ENCODE data around the gene DNAH2.

DNA sequence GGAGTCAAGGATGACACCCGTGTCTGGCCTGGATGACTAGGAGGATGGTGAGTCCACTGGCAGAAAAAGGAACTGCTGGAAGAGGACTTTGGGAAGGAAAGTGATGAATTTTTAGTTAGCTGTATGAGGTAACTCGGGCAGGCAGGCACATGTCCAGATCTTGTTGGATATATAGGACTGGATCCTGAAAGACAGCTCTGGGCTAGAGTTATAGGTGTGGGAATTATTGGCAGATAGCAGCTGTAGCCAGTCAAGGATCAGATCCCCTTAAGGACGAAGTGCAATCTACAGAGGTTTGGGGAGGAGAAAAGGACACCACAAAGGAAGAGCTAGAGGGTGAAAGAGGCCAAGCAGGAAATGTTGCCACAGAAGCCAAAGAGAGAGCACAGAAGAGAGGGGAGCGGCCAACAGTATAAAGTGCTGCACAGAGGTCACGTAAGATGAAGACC lies 150.4 kb downstream of the DNAH2 start:
- TF ChIP-seq POLR2A (IDR thresholded peaks at IDR 0.05) = no peak
- TF ChIP-seq, protein P1, sequence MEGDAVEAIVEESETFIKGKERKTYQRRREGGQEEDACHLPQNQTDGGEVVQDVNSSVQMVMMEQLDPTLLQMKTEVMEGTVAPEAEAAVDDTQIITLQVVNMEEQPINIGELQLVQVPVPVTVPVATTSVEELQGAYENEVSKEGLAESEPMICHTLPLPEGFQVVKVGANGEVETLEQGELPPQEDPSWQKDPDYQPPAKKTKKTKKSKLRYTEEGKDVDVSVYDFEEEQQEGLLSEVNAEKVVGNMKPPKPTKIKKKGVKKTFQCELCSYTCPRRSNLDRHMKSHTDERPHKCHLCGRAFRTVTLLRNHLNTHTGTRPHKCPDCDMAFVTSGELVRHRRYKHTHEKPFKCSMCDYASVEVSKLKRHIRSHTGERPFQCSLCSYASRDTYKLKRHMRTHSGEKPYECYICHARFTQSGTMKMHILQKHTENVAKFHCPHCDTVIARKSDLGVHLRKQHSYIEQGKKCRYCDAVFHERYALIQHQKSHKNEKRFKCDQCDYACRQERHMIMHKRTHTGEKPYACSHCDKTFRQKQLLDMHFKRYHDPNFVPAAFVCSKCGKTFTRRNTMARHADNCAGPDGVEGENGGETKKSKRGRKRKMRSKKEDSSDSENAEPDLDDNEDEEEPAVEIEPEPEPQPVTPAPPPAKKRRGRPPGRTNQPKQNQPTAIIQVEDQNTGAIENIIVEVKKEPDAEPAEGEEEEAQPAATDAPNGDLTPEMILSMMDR (IDR thresholded peaks at IDR 0.05) = no peak
